ENCODE data around the gene RAB44.
"Not testable (repeated sequence)": the region's sequence is repeated elsewhere in the genome, so short reads cannot be mapped to it uniquely, and the experiment has no call there.

RAB44 gene, protein sequence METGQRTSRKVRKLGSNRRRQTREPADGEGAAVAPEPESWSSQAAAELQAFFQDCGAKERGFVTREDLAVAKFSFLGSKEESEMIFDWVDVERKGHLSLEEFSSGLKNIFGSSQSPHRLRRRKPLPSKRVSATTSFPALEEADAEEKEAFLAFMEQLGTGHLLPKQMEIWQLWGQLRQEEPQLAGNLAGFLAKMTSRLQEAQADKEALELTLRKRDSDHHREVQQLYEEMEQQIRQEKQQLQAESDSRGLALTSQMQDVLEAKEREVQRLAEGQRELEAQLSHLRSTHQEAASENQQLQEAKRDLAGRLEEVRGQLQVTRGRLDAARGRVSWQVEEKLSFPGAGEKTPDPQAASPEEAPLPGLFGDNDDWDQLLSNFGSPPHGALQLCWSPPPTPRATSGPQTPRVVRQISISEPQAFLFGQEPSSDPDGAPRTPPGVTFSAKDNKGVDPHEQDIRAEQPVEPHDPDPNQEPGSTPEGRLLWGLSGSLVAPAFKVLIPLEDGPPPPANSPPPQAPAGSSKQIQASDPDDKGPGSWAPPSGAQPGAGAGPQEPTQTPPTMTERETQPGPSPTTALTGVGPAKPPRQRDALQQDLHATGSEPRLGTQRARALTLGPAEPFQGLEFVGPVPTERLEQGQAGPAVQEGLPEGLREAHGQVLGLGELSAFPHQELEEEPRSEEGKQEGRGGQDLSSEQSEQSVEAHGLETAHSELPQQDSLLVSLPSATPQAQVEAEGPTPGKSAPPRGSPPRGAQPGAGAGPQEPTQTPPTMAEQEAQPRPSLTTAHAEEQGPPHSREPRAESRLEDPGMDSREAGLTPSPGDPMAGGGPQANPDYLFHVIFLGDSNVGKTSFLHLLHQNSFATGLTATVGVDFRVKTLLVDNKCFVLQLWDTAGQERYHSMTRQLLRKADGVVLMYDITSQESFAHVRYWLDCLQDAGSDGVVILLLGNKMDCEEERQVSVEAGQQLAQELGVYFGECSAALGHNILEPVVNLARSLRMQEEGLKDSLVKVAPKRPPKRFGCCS

DNA sequence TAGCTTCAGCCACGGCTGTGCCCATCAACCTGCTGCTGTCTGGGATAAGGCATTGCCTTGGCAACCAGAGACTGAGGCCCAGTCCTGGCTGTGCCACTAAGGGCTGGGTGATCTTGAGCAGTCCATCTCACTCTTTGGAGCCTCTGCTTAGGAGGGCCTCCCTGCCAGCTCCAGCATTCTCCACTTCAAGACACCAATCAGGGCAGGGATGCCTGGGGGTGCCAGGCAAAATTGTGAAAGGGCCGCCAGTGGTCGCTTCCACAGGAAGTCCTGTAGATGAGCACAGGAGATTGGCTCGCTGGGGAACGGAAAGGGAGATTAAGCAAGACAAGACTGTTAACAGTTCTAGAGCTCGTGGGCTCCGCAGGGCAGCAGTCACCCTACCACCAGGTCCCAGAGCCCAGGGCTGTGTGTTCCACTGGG is at the start of gene RAB44:
RAB44 (plus strand) TSS at position 346 of the 423 bp plus-strand sequence. CDS start 6,410 bp downstream, outside the sequence.
- no peak for DNase-seq (ENCODE audit: extremely low read depth, low read depth)
- TF ChIP-seq CTCF (IDR thresholded peaks at IDR 0.05; ENCODE audit: low read depth, low read length, missing control alignments) = no peak
- no peak within 1 kb of the TSS for H3K4me3 ChIP-seq (replicated peaks; ENCODE audit: low read depth, low read length)

DNA sequence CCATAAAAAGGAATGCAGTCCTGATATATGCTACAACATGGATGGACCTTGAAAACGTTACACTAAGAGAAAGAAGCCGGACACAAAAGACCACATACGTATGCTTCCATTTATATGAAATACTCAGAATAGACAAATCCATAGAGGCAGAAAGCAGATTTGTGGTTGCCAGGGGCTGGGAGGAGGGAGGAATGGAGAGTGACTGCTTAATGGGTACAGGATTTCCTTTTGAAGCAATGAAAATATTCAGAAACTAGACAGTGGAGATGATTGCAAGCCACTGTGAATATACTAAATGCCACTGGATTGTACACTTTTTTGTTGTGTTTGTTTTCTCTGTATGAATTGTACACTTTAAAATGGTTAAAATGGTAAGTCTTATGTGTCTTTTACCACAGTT is 48.5 kb upstream of the RAB44 start:
- no peak overlapping the region for H3K4me3 ChIP-seq (replicated peaks; ENCODE audit: low read depth, low read length)
- TF ChIP-seq CTCF (IDR thresholded peaks at IDR 0.05; ENCODE audit: low read depth, low read length, missing control alignments) = no peak
- DNase-seq (ENCODE audit: extremely low read depth, low read depth) = no peak

- H3K4me3 ChIP-seq (replicated peaks; ENCODE audit: low read depth, low read length) = no peak overlapping the region
- DNase-seq (ENCODE audit: extremely low read depth, low read depth) = no peak
- TF ChIP-seq CTCF (IDR thresholded peaks at IDR 0.05; ENCODE audit: low read depth, low read length, missing control alignments) = no peak
Measured at GRCh38 chr6:36649701-36650484, 47.7 kb upstream of the RAB44 start.

- no peak for DNase-seq (ENCODE audit: extremely low read depth, low read depth)
- TF ChIP-seq CTCF (IDR thresholded peaks at IDR 0.05; ENCODE audit: low read depth, low read length, missing control alignments) = no peak
- no peak overlapping the region for H3K4me3 ChIP-seq (replicated peaks; ENCODE audit: low read depth, low read length)
Measured at GRCh38 chr6:36650848-36651478, 46.7 kb upstream of the RAB44 start.

- DNase-seq (ENCODE audit: extremely low read depth, low read depth) = no peak
- H3K4me3 ChIP-seq (replicated peaks; ENCODE audit: low read depth, low read length) = no peak overlapping the region
- no peak for TF ChIP-seq CTCF (IDR thresholded peaks at IDR 0.05; ENCODE audit: low read depth, low read length, missing control alignments)
Measured at GRCh38 chr6:36651659-36652379, 45.8 kb upstream of the RAB44 start.

DNA sequence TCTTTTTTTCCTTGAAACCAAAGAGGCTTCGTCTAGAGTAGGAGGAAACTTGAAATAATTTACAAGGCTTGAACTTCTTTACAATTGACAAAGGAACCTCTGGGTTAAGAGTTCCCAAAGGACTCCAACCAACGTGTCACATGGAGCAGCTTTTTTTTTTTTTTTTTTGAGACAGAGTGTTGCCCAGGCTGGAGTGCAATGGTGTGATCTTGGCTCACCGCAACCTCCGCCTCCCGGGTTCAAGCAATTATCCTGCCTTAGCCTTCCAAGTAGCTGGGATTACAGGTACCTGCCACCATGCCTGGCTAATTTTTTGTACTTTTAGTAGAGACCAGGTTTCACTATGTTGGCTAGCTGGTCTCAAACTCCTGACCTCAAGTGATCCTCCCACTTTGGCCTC is 43.2 kb upstream of the RAB44 start:
- not testable (repeated sequence) for H3K4me3 ChIP-seq (replicated peaks; ENCODE audit: low read depth, low read length); DNase-seq (ENCODE audit: extremely low read depth, low read depth)

Data from HFF-Myc (cell line).